Karpas-422 (cell line): ENCODE measurements around the gene NWD2. TPM values are rescaled to one million over a fixed set of nuclear protein-coding genes. Genes with fewer than 3 reads are reported as not detected.

Source experiments
- DNase-seq: peaks from one replicate; pipeline ENCODE4 v3.0.0-alpha.2; 2015
- H2AFZ ChIP-seq: fragments of 200-600 bp; sonication (generic); 2 replicates; pipeline ENCODE4 v1.6.1; 2014; ENCODE audit warnings: antibody characterized with exemption, low read length, mixed read lengths
- H3K27ac ChIP-seq: fragments of 200-600 bp; sonication (generic); 2 replicates; pipeline ENCODE4 v1.5.1; 2014; ENCODE audit warnings: mild to moderate bottlenecking, low read length, moderate library complexity
- H3K27me3 ChIP-seq: fragments of 200-600 bp; sonication (generic); 2 replicates; pipeline ENCODE4 v1.6.1; 2014; ENCODE audit warnings: low read length, mixed read lengths
- H3K36me3 ChIP-seq: fragments of 200-600 bp; sonication (generic); 2 replicates; pipeline ENCODE4 v1.6.1; 2014; ENCODE audit warnings: low read length, mixed read lengths; ENCODE audit not compliant: insufficient read depth
- H3K4me1 ChIP-seq: fragments of 200-600 bp; sonication (generic); 2 replicates; pipeline ENCODE4 v1.6.1; 2014; ENCODE audit warnings: mild to moderate bottlenecking, low read length, mixed read lengths
- H3K4me2 ChIP-seq: fragments of 200-600 bp; sonication (generic); 2 replicates; pipeline ENCODE4 v1.6.1; 2014; ENCODE audit warnings: low read length, low read depth, mild to moderate bottlenecking; ENCODE audit not compliant: poor library complexity, severe bottlenecking
- H3K4me3 ChIP-seq: fragments of 200-600 bp; sonication (generic); 2 replicates; pipeline ENCODE4 v1.5.1; 2014; ENCODE audit warnings: mild to moderate bottlenecking, antibody characterized with exemption, low read length, mixed read lengths
- H3K79me2 ChIP-seq: fragments of 200-600 bp; sonication (generic); 2 replicates; pipeline ENCODE4 v1.6.1; 2014; ENCODE audit warnings: mild to moderate bottlenecking, low read length, mixed read lengths
- H3K9ac ChIP-seq: fragments of 200-600 bp; sonication (generic); 2 replicates; pipeline ENCODE4 v1.6.0; 2014; ENCODE audit warnings: low read length
- H3K9me2 ChIP-seq: fragments of 200-600 bp; sonication (generic), shearing (Covaris generic); replicated peaks from 2 replicates; pipeline ENCODE4 v1.6.0; 2014; ENCODE audit warnings: mild to moderate bottlenecking, low read length, moderate library complexity; ENCODE audit not compliant: insufficient read depth
- H3K9me3 ChIP-seq: fragments of 300-700, 200-600 bp; sonication (generic); 2 replicates; pipeline ENCODE4 v1.6.1; 2014; ENCODE audit warnings: low read length, mixed read lengths
- H4K20me1 ChIP-seq: fragments of 200-600 bp; sonication (generic); 2 replicates; pipeline ENCODE4 v1.6.1; 2014; ENCODE audit warnings: mild to moderate bottlenecking, antibody characterized with exemption, low read length, low read depth; ENCODE audit not compliant: insufficient read depth
- total RNA-seq: library from RNA; depleted of rRNA; stranded (reverse); fragments of >200 nt; shearing (Covaris generic); gene quantifications from 2 replicates; pipeline ENCODE4 v1.2.3, GENCODE V29; 2014; ENCODE audit warnings: low replicate concordance

The NWD2 gene
- total RNA-seq, 1 experiment from 2014 or later = not detected

- Histone ChIP-seq H2AFZ (no peak overlapping the region), H3K36me3 (no peaks in the 10 kb centered on the region), H3K9me2 (no peaks in the 10 kb centered on the region), H3K4me2 (no peak overlapping the region), H3K79me2 (no peaks in the 10 kb centered on the region), H3K4me3 (no peak overlapping the region), H4K20me1 (no peaks in the 10 kb centered on the region), H3K9me3 (no peaks in the 10 kb centered on the region), H3K4me1 (no peaks in the 10 kb centered on the region), H3K9ac (no peak overlapping the region), H3K27me3 (no peaks in the 10 kb centered on the region), H3K27ac (no peak overlapping the region)
- no peak for DNase-seq
These were observed 195.4 kb downstream of the NWD2 start for GRCh38 chr4:37439809-37440474.

DNA sequence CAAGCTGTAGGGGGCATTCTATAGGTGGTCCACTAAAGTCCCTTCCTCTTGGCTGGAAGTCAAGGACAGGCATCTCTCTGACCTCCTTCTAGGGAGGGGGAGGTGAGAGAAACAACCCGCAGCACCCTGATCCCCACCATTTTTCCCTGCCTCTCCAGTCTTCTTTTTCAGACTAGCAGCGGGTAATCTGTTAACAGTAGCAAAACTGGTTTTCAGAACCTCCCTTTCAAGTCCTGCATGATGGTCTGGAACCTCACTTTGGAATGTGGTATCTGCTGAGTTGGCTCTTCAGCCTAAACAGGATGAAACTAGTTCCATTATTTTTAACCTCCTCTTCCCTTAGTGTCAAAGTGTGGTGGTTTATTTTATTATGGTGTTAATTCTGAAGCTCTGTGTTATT is 196.0 kb downstream of the NWD2 start:
- no peaks in the 10 kb centered on the region for H3K9me2 ChIP-seq
- H3K4me3 ChIP-seq = no peak overlapping the region
- DNase-seq = no peak
- no peaks in the 10 kb centered on the region for H3K9me3 ChIP-seq
- no peaks in the 10 kb centered on the region for H3K36me3 ChIP-seq
- H3K27ac ChIP-seq = no peak overlapping the region
- no peak overlapping the region for H2AFZ ChIP-seq
- H3K4me2 ChIP-seq = no peak overlapping the region
- H3K79me2 ChIP-seq = no peaks in the 10 kb centered on the region
- H3K9ac ChIP-seq = no peak overlapping the region
- no peaks in the 10 kb centered on the region for H4K20me1 ChIP-seq
- H3K27me3 ChIP-seq = no peaks in the 10 kb centered on the region
- no peaks in the 10 kb centered on the region for H3K4me1 ChIP-seq

- no peak overlapping the region for H3K4me2 ChIP-seq
- no peaks in the 10 kb centered on the region for H3K36me3 ChIP-seq
- no peaks in the 10 kb centered on the region for H3K79me2 ChIP-seq
- H3K9me3 ChIP-seq = no peaks in the 10 kb centered on the region
- H2AFZ ChIP-seq = no peak overlapping the region
- DNase-seq = no peak
- no peak overlapping the region for H3K9ac ChIP-seq
- H3K4me3 ChIP-seq = no peak overlapping the region
- H4K20me1 ChIP-seq = no peaks in the 10 kb centered on the region
- no peak overlapping the region for H3K27ac ChIP-seq
- no peaks in the 10 kb centered on the region for H3K9me2 ChIP-seq
- H3K27me3 ChIP-seq = no peaks in the 10 kb centered on the region
- no peaks in the 10 kb centered on the region for H3K4me1 ChIP-seq
These were observed 196.9 kb downstream of the NWD2 start for GRCh38 chr4:37441231-37442061.

DNA sequence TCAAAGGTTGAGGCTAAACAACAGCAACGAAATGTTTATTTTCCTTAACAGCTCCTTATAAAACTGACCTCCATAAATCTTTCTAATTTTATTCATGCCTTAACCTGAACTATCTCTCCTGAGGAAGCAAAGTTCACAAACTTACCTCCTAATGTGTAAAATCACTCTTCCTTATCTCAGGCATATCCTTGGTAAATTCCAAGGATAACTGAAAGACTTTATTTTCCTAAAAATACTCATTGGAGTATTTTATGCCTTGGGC is 197.4 kb downstream of the NWD2 start:
- Histone ChIP-seq H3K9ac (no peak overlapping the region), H3K27ac (no peak overlapping the region), H3K79me2 (no peaks in the 10 kb centered on the region), H3K9me2 (no peaks in the 10 kb centered on the region), H4K20me1 (no peaks in the 10 kb centered on the region), H3K9me3 (no peaks in the 10 kb centered on the region), H3K4me2 (no peak overlapping the region), H2AFZ (no peak overlapping the region), H3K27me3 (no peaks in the 10 kb centered on the region), H3K4me1 (no peaks in the 10 kb centered on the region), H3K36me3 (no peaks in the 10 kb centered on the region), H3K4me3 (no peak overlapping the region)
- DNase-seq = no peak

DNA sequence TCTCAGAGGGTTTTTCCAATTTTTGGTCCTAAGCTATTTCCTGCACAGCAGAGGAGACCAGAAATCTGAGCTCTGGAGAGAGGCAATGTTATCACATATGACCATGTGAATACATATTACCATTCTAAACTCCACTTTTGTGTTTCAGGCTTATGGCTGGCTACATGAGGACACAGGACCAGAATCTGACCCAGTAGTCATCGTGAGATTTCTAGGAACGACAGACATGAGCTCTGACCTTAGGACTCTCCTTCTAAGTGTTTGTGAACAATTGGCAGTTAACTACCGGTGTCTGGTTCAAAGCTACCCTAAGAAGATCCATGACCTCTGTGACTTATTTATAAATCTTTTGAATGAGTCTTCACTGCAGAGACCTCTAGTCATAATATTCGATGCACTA is 198.6 kb downstream of the NWD2 start:
- no peak overlapping the region for H2AFZ ChIP-seq
- no peak for DNase-seq
- no peaks in the 10 kb centered on the region for H4K20me1 ChIP-seq
- H3K4me1 ChIP-seq = no peaks in the 10 kb centered on the region
- no peaks in the 10 kb centered on the region for H3K9me3 ChIP-seq
- no peak overlapping the region for H3K9ac ChIP-seq
- no peaks in the 10 kb centered on the region for H3K79me2 ChIP-seq
- H3K36me3 ChIP-seq = no peaks in the 10 kb centered on the region
- H3K4me2 ChIP-seq = no peak overlapping the region
- H3K27ac ChIP-seq = no peak overlapping the region
- no peak overlapping the region for H3K4me3 ChIP-seq
- no peaks in the 10 kb centered on the region for H3K9me2 ChIP-seq
- no peaks in the 10 kb centered on the region for H3K27me3 ChIP-seq

DNA sequence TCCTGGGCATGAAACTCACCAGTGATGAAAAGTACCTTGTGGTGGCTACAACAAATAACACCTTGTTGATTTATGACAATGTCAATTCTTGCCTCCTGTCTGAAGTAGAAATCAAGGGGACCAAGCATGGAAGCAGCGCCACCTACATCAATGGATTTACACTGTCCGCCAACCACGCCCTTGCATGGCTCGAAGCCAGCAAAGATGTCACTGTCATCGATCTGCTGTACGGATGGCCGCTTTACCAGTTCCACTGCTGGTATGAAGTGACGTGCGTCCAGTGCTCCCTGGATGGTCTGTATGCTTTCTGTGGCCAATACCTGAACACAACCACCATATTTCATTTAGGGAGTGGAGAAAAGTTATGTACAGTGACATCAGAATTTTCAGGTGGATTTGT is 200.5 kb downstream of the NWD2 start:
- no peak overlapping the region for H2AFZ ChIP-seq
- no peaks in the 10 kb centered on the region for H4K20me1 ChIP-seq
- H3K27me3 ChIP-seq = no peaks in the 10 kb centered on the region
- H3K9me3 ChIP-seq = no peaks in the 10 kb centered on the region
- no peaks in the 10 kb centered on the region for H3K9me2 ChIP-seq
- H3K79me2 ChIP-seq = no peaks in the 10 kb centered on the region
- DNase-seq = no peak
- H3K4me3 ChIP-seq = no peak overlapping the region
- H3K4me2 ChIP-seq = no peak overlapping the region
- no peaks in the 10 kb centered on the region for H3K4me1 ChIP-seq
- H3K27ac ChIP-seq = no peak overlapping the region
- H3K9ac ChIP-seq = no peak overlapping the region
- H3K36me3 ChIP-seq = no peaks in the 10 kb centered on the region

DNA sequence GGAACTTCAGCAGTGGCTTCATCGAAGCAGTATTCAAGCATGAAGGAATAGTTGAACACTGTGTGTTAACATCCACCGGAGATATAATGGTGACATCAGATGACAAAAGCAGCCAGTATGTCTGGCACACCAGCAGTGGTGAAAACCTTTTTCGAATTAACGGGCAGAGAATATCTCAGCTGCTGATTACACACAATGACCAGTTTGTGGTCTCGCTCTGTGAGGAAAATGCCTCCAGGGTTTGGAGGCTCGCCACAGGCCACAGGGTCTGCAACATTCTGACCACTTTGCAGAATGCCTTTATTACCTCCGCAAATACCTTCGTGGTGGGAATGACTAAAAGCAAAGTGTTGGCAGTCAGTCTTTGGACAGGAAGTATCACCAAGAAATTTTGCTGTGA is 201.5 kb downstream of the NWD2 start:
- Histone ChIP-seq H3K27ac (no peak overlapping the region), H3K9me2 (no peaks in the 10 kb centered on the region), H3K4me2 (no peak overlapping the region), H3K9me3 (no peaks in the 10 kb centered on the region), H4K20me1 (no peaks in the 10 kb centered on the region), H2AFZ (no peak overlapping the region), H3K9ac (no peak overlapping the region), H3K4me3 (no peak overlapping the region), H3K4me1 (no peaks in the 10 kb centered on the region), H3K27me3 (no peaks in the 10 kb centered on the region), H3K79me2 (no peaks in the 10 kb centered on the region), H3K36me3 (no peaks in the 10 kb centered on the region)
- DNase-seq = no peak

DNA sequence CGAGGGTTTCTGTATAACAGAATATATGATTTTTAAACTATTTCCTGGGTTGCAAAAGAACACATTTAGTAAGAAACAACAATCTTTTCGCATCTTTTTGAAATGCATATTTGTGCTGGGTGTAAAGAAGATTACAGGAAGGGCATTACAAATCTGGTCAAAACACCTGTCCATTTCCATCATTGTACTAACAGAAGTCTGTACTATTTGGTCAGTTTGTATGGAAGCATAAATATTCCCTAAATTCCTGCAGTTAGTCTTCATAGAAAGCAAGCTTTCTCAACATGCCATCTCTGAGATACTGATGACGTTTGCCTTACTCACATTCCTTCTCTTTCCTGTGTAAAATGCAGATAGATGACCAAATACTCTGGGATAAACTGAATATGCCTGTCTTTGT is 203.3 kb downstream of the NWD2 start:
- no peak overlapping the region for H3K4me3 ChIP-seq
- H3K79me2 ChIP-seq = no peaks in the 10 kb centered on the region
- no peaks in the 10 kb centered on the region for H3K36me3 ChIP-seq
- no peaks in the 10 kb centered on the region for H4K20me1 ChIP-seq
- no peaks in the 10 kb centered on the region for H3K4me1 ChIP-seq
- H2AFZ ChIP-seq = no peak overlapping the region
- H3K27me3 ChIP-seq = no peaks in the 10 kb centered on the region
- H3K4me2 ChIP-seq = no peak overlapping the region
- H3K9ac ChIP-seq = no peak overlapping the region
- no peak for DNase-seq
- H3K27ac ChIP-seq = no peak overlapping the region
- no peaks in the 10 kb centered on the region for H3K9me2 ChIP-seq
- no peaks in the 10 kb centered on the region for H3K9me3 ChIP-seq
